Left lung (tissue), 10 donors: ENCODE results near the gene JARID2. TPM values are rescaled to one million over a fixed set of nuclear protein-coding genes. Genes with fewer than 3 reads are reported as not detected.

Experiments used
- ATAC-seq: fragments of 200-7000 bp; cut with Tn5 transposase; one replicate; pipeline ENCODE4 v1.9.1; 2020; ENCODE audit warnings: moderate library complexity
- DNase-seq, 4 donors: peaks; one replicate each; pipeline ENCODE4 v3.0.0-alpha.2; 2013 to 2020
- H3K27ac ChIP-seq, 2 donors: fragments of 200-600 bp; sonication (generic) in 1 of 2; one replicate each; pipeline versions ENCODE4 v1.5.0 to v1.8.0; 2020 to 2021
- H3K27me3 ChIP-seq, 2 donors: fragments of 200-600 bp; sonication (generic) in 1 of 2; one replicate each; pipeline versions ENCODE4 v1.5.0 to v1.8.0; 2020 to 2021
- H3K36me3 ChIP-seq, 2 donors: fragments of 200-600 bp; sonication (generic) in 1 of 2; one replicate each; pipeline versions ENCODE4 v1.5.0 to v1.8.0; 2020 to 2021
- H3K4me1 ChIP-seq, 2 donors: fragments of 200-600 bp; one replicate each; pipeline ENCODE4 v1.8.0; 2021
- H3K4me3 ChIP-seq, 2 donors: fragments of 200-600 bp; sonication (generic) in 1 of 2; one replicate each; pipeline versions ENCODE4 v1.5.0 to v1.8.0; 2020 to 2021; ENCODE audit warnings: mild to moderate bottlenecking in 1 of 2
- H3K9me3 ChIP-seq, 2 donors: fragments of 200-600 bp; sonication (generic) in 1 of 2; one replicate each; pipeline versions ENCODE4 v1.5.0 to v1.8.0; 2020 to 2021
- intact Hi-C, 2 donors: fragments of 100-400 bp; cut with DNase I; formaldehyde crosslinking; loops; one replicate each; pipeline versions ENCODE4 v1.11.2 to v1.14.2; 2022
- polyA plus RNA-seq, 6 donors: library from polyadenylated mRNA; unstranded; fragments of 120-200 nt; gene quantifications; one replicate each; pipeline ENCODE4 v1.2.1, GENCODE V29; 2013; ENCODE audit not compliant: insufficient read length in 6 of 6
- total RNA-seq, 2 donors: library from RNA; stranded (reverse); fragmentation: NEBNext Ultra II Directional; extraction: Animal tissue kit (Norgen Biotek cat#: 25700); gene quantifications; one replicate each; pipeline ENCODE4 v1.2.1, GENCODE V29; 2021
- TF ChIP-seq, protein P1 (sequence below), 2 donors: fragments of 200-600 bp; sonication (generic) in 1 of 2; IDR thresholded peaks; one replicate each; pipeline versions ENCODE4 v1.5.0 to v1.8.0; 2021; ENCODE audit warnings: antibody characterized with exemption in 2 of 2
- donor health status: DM: no; HTN: yes; CAD: no.
- donor health status: DM: no; HTN: no; CAD: no.

JARID2 gene
- total and polyA plus RNA-seq, 8 donors: 10.2 to 19.4 (median 17.8) TPM

GRCh38 chr6:15476631-15477380 lies 230.9 kb downstream of the JARID2 start:
- ATAC-seq (peak; percentile 17), DNase-seq (no peak)
- peaks cover 0 to 5% of the 10 kb centered on the region in 2 donors for H3K36me3 ChIP-seq
- TF ChIP-seq, protein P1, sequence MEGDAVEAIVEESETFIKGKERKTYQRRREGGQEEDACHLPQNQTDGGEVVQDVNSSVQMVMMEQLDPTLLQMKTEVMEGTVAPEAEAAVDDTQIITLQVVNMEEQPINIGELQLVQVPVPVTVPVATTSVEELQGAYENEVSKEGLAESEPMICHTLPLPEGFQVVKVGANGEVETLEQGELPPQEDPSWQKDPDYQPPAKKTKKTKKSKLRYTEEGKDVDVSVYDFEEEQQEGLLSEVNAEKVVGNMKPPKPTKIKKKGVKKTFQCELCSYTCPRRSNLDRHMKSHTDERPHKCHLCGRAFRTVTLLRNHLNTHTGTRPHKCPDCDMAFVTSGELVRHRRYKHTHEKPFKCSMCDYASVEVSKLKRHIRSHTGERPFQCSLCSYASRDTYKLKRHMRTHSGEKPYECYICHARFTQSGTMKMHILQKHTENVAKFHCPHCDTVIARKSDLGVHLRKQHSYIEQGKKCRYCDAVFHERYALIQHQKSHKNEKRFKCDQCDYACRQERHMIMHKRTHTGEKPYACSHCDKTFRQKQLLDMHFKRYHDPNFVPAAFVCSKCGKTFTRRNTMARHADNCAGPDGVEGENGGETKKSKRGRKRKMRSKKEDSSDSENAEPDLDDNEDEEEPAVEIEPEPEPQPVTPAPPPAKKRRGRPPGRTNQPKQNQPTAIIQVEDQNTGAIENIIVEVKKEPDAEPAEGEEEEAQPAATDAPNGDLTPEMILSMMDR (IDR thresholded peaks at IDR 0.05): no peak
- H3K4me1 ChIP-seq: peaks cover 5 to 69% of the 10 kb centered on the region in 2 donors
- peak overlapping the region in 1 of 2 donors; percentile 33 for H3K27ac ChIP-seq
- intact Hi-C loops: no loop called here
- H3K4me3 ChIP-seq: no peak overlapping the region
- no peaks in the 10 kb centered on the region for H3K9me3 ChIP-seq
- H3K27me3 ChIP-seq: no peaks in the 10 kb centered on the region

- H3K27ac ChIP-seq: no peak overlapping the region
- no peaks in the 10 kb centered on the region for H3K27me3 ChIP-seq
- no peaks in the 10 kb centered on the region for H3K9me3 ChIP-seq
- intact Hi-C loops: no loop called here
- no peak for ATAC-seq
- no peak overlapping the region for H3K4me3 ChIP-seq
- peaks cover 0 to 5% of the 10 kb centered on the region in 2 donors for H3K36me3 ChIP-seq
- TF ChIP-seq, protein P1 (IDR thresholded peaks at IDR 0.05): no peak
- DNase-seq: no peak
- peaks cover 5 to 63% of the 10 kb centered on the region in 2 donors for H3K4me1 ChIP-seq
Measured at GRCh38 chr6:15477746-15478145, 231.9 kb downstream of the JARID2 start.

DNA sequence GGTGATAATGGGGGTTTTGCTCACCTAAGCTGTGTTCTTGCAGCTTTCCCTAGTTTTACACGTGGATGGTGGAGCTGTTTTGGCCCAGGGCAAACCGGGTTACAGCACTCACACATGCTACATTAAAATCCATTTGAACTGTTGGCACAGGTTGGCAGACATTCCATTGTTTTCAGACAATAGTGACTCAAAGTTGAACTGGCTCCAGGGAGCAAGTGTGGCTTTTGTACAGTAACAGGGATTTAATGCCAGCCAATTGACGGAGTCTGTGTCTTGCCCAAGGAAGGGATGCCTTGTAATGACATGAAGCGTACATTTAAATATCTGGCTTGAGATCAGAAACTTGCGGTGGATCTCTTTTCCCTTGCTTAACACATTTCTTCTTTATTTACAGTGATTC lies 233.9 kb downstream of the JARID2 start:
- Histone ChIP-seq H3K36me3 (peaks cover 0 to 5% of the 10 kb centered on the region in 2 donors), H3K4me1 (peaks cover 5 to 50% of the 10 kb centered on the region in 2 donors), H3K4me3 (no peak overlapping the region), H3K9me3 (no peaks in the 10 kb centered on the region), H3K27me3 (no peaks in the 10 kb centered on the region), H3K27ac (no peak overlapping the region)
- TF ChIP-seq, protein P1 (IDR thresholded peaks at IDR 0.05): no peak
- intact Hi-C loops: no loop called here
- DNase-seq (no peak), ATAC-seq (peak; percentile 37)

GRCh38 chr6:15480525-15480924 lies 234.7 kb downstream of the JARID2 start:
- intact Hi-C loops: no loop called here
- no peak overlapping the region for H3K4me3 ChIP-seq
- peaks cover 5 to 44% of the 10 kb centered on the region in 2 donors for H3K4me1 ChIP-seq
- no peaks in the 10 kb centered on the region for H3K9me3 ChIP-seq
- TF ChIP-seq, protein P1 (IDR thresholded peaks at IDR 0.05): no peak
- no peak for DNase-seq
- H3K27ac ChIP-seq: no peak overlapping the region
- H3K36me3 ChIP-seq: no peaks in the 10 kb centered on the region
- ATAC-seq: peak; percentile 74
- no peaks in the 10 kb centered on the region for H3K27me3 ChIP-seq

DNA sequence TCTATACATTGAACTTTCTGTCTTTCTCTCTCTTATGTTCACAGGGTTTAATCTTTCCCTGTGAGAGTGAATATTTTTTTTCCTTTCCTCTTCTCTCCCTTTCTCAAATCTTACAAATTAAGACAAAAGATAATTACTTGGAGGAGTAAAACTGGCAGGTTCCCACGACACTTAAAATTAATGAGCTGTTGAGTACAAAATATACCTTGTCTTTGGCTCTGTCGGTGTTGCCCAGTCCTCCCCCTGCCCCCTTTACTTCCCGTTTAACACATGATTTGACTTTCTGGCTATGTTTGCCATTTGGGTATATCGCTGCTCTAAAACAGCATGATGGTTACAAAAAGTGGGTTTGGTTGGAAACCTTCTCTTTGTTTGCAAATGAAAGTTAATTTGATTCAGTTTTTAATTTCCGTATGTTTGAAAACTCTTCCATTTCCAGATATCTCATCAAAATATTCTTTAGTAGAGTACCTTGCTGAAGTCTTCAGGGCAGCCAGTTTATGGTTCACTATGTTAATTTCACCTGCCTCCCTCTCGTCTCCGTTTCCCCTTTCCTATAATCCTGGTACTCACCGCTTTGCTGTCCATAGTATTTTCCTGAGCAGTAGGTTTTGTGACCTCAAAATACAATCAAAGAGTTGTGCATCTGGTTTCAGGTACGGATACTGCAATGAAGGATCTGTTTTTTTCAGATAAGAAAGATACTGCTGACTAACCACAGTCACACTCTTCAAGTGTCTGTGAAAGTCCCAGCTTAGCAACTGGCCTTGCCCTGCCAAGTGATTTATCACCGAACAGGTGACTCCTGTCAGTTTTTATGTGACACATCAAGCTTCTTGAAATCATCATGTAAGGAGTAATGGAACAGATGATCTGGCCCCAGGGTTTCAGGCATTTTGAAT lies 235.8 kb downstream of the JARID2 start:
- Histone ChIP-seq H3K9me3 (no peaks in the 10 kb centered on the region), H3K36me3 (no peaks in the 10 kb centered on the region), H3K4me1 (peaks cover 5 to 35% of the 10 kb centered on the region in 2 donors), H3K27me3 (no peaks in the 10 kb centered on the region), H3K27ac (no peak overlapping the region), H3K4me3 (no peak overlapping the region)
- ATAC-seq (no peak), DNase-seq (no peak)
- TF ChIP-seq, protein P1 (IDR thresholded peaks at IDR 0.05): no peak
- intact Hi-C loops: no loop called here
